ENCODE results near the gene ITGAE.

DNA sequence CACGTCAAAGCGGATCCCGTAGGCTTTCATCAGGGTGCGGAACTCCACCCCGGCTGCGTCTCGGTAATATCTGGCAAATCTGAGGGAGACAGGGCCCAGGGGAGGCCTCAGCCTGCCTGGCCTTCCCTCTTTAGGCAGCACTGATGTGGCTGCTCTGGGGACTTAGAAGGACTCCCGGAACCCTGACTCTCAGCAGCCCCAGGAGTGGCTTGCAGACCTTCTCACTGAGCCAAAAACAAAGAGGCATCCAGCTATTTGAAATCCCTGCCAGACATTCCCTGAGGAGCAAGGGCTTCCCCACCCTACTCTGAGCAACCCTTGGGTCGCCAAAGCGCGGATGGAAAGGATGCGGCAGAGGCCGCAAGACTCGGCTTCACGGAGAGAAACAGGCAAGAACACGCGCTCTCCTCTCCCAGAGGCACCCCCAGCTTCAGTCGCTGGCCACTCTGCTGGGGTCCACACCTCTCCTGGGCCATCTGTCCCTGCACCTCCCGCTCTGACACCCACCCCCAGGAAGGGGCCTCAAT, 112.9 kb downstream of the ITGAE start:
- TF ChIP-seq, protein P1, sequence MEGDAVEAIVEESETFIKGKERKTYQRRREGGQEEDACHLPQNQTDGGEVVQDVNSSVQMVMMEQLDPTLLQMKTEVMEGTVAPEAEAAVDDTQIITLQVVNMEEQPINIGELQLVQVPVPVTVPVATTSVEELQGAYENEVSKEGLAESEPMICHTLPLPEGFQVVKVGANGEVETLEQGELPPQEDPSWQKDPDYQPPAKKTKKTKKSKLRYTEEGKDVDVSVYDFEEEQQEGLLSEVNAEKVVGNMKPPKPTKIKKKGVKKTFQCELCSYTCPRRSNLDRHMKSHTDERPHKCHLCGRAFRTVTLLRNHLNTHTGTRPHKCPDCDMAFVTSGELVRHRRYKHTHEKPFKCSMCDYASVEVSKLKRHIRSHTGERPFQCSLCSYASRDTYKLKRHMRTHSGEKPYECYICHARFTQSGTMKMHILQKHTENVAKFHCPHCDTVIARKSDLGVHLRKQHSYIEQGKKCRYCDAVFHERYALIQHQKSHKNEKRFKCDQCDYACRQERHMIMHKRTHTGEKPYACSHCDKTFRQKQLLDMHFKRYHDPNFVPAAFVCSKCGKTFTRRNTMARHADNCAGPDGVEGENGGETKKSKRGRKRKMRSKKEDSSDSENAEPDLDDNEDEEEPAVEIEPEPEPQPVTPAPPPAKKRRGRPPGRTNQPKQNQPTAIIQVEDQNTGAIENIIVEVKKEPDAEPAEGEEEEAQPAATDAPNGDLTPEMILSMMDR (conservative IDR thresholded peaks at IDR 0.05; ENCODE audit: low read depth, low read length) = no peak
- no peak for TF ChIP-seq EZH2 (IDR thresholded peaks at IDR 0.05; ENCODE audit: borderline replicate concordance, low read depth, low read length, poor library complexity, severe bottlenecking)

Measured in A673 (cell line).